Measurements from ENCODE around the gene SIVA1. TPM values are rescaled to one million over a fixed set of nuclear protein-coding genes. Genes with fewer than 3 reads are reported as not detected.

SIVA1 gene
- total RNA-seq, 2 experiments from 2014 or later = 111 to 124 TPM

DNA sequence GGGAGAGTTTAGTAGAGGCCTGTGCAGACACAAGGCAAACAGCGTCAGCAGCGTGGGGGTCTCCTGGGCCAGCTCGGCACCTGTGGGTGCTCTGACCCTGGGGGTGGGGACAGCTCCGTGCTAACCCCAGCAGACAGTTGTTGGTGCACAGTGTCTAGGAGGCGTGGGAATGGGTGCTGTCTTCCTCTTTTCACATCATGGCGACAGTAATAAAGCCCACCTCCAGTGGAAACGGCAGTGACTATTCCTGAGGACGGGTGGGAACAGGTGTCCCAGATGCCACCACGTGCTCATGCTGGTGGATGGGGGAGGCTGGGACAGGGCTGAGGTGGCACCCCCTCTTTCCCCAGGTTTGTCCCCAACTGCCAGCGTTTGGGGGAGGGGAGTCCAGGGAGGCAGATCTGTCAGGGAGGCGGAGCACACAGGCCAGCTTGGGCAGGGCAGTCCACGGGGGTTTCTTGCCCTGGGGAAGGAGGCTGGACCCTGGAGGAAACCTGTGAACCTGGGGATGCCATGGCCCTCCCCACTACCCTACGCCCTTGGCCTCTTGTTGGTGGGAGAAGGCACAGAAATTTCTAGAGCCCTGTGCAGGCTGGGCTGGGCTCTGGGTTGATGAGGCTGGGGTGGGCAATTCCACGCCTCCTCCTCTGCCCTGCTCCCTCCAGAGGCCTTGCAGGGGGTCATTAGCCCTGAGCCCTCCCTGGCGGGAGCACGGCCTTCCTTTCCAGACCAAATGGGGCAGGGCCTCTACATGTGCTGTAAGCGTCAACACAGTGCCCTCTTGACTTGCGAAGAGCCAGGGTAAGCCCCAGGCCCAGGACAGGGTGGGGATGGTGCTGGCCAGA, 51.8 kb downstream of the SIVA1 start:
- Histone ChIP-seq H3K9me3 (ENCODE audit: control insufficient read depth in 1 of 2, insufficient read depth in 1 of 2, low read length in 2 of 2) (no peaks in the 10 kb centered on the region), H3K36me3 (ENCODE audit: insufficient read depth, low read length) (no peaks in the 10 kb centered on the region), H3K27me3 (ENCODE audit: control insufficient read depth in 1 of 2, insufficient read depth in 2 of 2, low read length in 2 of 2) (no peaks in the 10 kb centered on the region), H3K4me1 (ENCODE audit: insufficient read depth, low read length) (peaks cover 37% of the 10 kb centered on the region), H3K27ac (ENCODE audit: low read depth in 1 of 2, low read length in 2 of 2) (no peak overlapping the region), H3K4me3 (ENCODE audit: low read length) (no peak overlapping the region)
- intact Hi-C loops (cut with DNase I, micrococcal nuclease) = no loop called here
- Mint-ChIP-seq H3K4me1 (ENCODE audit: low read depth) (peaks cover 15% of the 10 kb centered on the region), H3K4me3 (no peak overlapping the region), H3K27ac (no peak overlapping the region), H3K27me3 (no peaks in the 10 kb centered on the region), H3K9me3 (no peaks in the 10 kb centered on the region), H3K36me3 (ENCODE audit: low read depth) (no peaks in the 10 kb centered on the region)
- DNase-seq = peak in 1 of 14 experiments; percentile 11
- CTCF ChIA-PET = no interaction called here
- POLR2A ChIA-PET = no interaction called here
- ATAC-seq (ENCODE audit: poor library complexity) = no peak
- TF ChIP-seq, protein P1, sequence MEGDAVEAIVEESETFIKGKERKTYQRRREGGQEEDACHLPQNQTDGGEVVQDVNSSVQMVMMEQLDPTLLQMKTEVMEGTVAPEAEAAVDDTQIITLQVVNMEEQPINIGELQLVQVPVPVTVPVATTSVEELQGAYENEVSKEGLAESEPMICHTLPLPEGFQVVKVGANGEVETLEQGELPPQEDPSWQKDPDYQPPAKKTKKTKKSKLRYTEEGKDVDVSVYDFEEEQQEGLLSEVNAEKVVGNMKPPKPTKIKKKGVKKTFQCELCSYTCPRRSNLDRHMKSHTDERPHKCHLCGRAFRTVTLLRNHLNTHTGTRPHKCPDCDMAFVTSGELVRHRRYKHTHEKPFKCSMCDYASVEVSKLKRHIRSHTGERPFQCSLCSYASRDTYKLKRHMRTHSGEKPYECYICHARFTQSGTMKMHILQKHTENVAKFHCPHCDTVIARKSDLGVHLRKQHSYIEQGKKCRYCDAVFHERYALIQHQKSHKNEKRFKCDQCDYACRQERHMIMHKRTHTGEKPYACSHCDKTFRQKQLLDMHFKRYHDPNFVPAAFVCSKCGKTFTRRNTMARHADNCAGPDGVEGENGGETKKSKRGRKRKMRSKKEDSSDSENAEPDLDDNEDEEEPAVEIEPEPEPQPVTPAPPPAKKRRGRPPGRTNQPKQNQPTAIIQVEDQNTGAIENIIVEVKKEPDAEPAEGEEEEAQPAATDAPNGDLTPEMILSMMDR (IDR thresholded peaks at IDR 0.05) = no peak

DNA sequence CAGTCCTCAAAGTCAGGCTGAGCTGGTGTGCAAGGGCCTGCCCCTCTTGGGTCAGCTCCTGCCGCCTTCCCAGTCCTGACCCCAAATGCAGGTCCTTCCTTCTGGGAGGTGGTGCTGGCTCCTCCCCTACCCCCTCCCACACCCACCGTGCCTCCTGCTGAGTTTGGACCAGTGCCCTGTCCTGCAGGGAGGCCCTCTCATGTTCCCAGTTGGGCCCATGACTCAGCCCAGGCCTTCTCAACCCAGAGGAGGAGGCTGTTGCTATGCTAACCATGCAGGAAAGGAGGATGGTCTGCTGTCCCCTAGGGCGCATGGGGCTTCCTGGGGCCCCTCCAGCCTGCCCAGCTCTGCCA, 52.4 kb downstream of the SIVA1 start:
- Histone ChIP-seq H3K36me3 (ENCODE audit: insufficient read depth, low read length) (no peaks in the 10 kb centered on the region), H3K4me1 (ENCODE audit: insufficient read depth, low read length) (peaks cover 32% of the 10 kb centered on the region), H3K27me3 (ENCODE audit: control insufficient read depth in 1 of 2, insufficient read depth in 2 of 2, low read length in 2 of 2) (no peaks in the 10 kb centered on the region), H3K27ac (ENCODE audit: low read depth in 1 of 2, low read length in 2 of 2) (no peak overlapping the region), H3K4me3 (ENCODE audit: low read length) (no peak overlapping the region), H3K9me3 (ENCODE audit: control insufficient read depth in 1 of 2, insufficient read depth in 1 of 2, low read length in 2 of 2) (no peaks in the 10 kb centered on the region)
- no peaks in the 10 kb centered on the region for H3K9me3 Mint-ChIP-seq
- no peaks in the 10 kb centered on the region for H3K36me3 Mint-ChIP-seq (ENCODE audit: low read depth)
- ChIA-PET POLR2A (no interaction called here), CTCF (no interaction called here)
- TF ChIP-seq, protein P1 (IDR thresholded peaks at IDR 0.05) = no peak
- DNase-seq = no peak
- H3K4me3 Mint-ChIP-seq = no peak overlapping the region
- no peak for ATAC-seq (ENCODE audit: poor library complexity)
- H3K4me1 Mint-ChIP-seq (ENCODE audit: low read depth) = peaks cover 11% of the 10 kb centered on the region
- no peak overlapping the region for H3K27ac Mint-ChIP-seq
- H3K27me3 Mint-ChIP-seq = no peaks in the 10 kb centered on the region
- intact Hi-C loops (cut with DNase I, micrococcal nuclease) = no loop called here

DNA sequence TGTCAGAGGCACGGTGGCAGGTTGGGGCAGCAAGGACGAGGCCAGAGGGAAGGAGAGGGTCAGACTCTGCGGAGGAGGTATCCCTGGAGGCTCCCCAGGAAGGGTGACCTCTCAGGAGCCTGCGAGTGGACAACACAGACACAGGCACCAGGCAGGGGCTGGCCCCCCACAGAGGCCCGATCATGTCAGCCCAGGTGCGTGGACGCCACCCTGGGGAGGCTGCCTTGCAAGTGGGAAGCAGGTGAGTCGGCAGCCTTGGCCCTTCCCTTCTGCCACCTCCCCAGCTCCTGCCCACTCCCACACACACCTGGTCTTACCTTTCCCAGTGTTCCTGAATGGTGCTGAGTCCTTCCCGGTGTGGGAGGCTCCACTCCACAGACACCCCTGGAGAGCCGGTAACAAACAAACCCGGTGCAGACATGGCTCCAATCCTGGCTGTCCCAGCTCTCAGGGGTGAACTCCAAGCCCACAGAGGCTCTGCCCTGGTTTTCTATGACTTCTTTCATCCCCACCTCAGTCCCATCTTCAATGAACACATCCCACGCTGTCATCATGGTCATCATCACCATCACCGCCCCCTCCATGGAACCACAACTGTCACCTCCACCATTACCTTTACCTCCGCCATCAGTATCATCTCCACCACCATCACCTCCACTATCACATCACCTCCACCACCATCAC, 53.1 kb downstream of the SIVA1 start:
- Mint-ChIP-seq H3K4me3 (no peak overlapping the region), H3K36me3 (ENCODE audit: low read depth) (no peaks in the 10 kb centered on the region)
- DNase-seq = no peak

More for the DNA sequence above, 53.1 kb downstream of the SIVA1 start:
- ChIA-PET CTCF (no interaction called here), POLR2A (no interaction called here)
- peaks cover 11% of the 10 kb centered on the region for H3K4me1 Mint-ChIP-seq (ENCODE audit: low read depth)
- no peaks in the 10 kb centered on the region for H3K9me3 ChIP-seq (ENCODE audit: control insufficient read depth in 1 of 2, insufficient read depth in 1 of 2, low read length in 2 of 2)
- TF ChIP-seq, protein P1 (IDR thresholded peaks at IDR 0.05) = no peak
- no peak overlapping the region for H3K27ac Mint-ChIP-seq
- no peaks in the 10 kb centered on the region for H3K27me3 ChIP-seq (ENCODE audit: control insufficient read depth in 1 of 2, insufficient read depth in 2 of 2, low read length in 2 of 2)
- H3K27ac ChIP-seq (ENCODE audit: low read depth in 1 of 2, low read length in 2 of 2) = no peak overlapping the region
- intact Hi-C loops (cut with DNase I, micrococcal nuclease) = no loop called here
- H3K36me3 ChIP-seq (ENCODE audit: insufficient read depth, low read length) = no peaks in the 10 kb centered on the region
- H3K4me3 ChIP-seq (ENCODE audit: low read length) = no peak overlapping the region
- H3K4me1 ChIP-seq (ENCODE audit: insufficient read depth, low read length) = peaks cover 31% of the 10 kb centered on the region
- no peak for ATAC-seq (ENCODE audit: poor library complexity)
- H3K9me3 Mint-ChIP-seq = no peaks in the 10 kb centered on the region
- H3K27me3 Mint-ChIP-seq = no peaks in the 10 kb centered on the region

Measured in CD4-positive, alpha-beta T cell (primary cell).